Occipital lobe (tissue), 2 donors: Measurements from ENCODE around the gene CDNF. TPM values are rescaled to one million over a fixed set of nuclear protein-coding genes. Genes with fewer than 3 reads are reported as not detected.
A peak's percentile ranks its signal among the peaks of the same experiment; 100 is the strongest.
"Not testable (repeated sequence)": the region's sequence is repeated elsewhere in the genome, so short reads cannot be mapped to it uniquely, and the experiment has no call there.

ENCODE experiments used
- DNase-seq: peaks from one replicate; lab custom pipeline; 2025; lab: John Stamatoyannopoulos, UW
- total RNA-seq: library from RNA; depleted of rRNA; stranded (reverse); fragments of >200 nt; gene quantifications from one replicate; pipeline ENCODE4 v1.2.3, GENCODE V29; 2014

CDNF gene
- total RNA-seq: 1.4 TPM

- DNase-seq: peak; percentile 98
Measured at GRCh38 chr10:14837757-14838581, at the start of gene CDNF, which contains the start of the genes HSPA14 and MSANTD7. Gene CDNF, minus strand, starts transcription at chr10:14838037. Its CDS starts 91 bp downstream, at chr10:14837946. Gene HSPA14, plus strand, starts transcription at chr10:14838306. Its CDS starts 97 bp downstream, at chr10:14838403. Gene MSANTD7, plus strand, starts transcription at chr10:14838306. Its CDS starts 3,979 bp downstream, at chr10:14842285.

- no peak for DNase-seq
Measured at GRCh38 chr10:14884082-14884481, 46.2 kb upstream of the CDNF start.

- no peak for DNase-seq
Measured at GRCh38 chr10:14880229-14880628, 42.4 kb upstream of the CDNF start.

- no peak for DNase-seq
Measured at GRCh38 chr10:14879928-14880193, 42.0 kb upstream of the CDNF start.

GRCh38 chr10:14879124-14879927 is 41.5 kb upstream of the CDNF start:
- no peak for DNase-seq

GRCh38 chr10:14878266-14879123 is 40.7 kb upstream of the CDNF start, which contains the start of gene SUV39H2:
Gene SUV39H2, plus strand, starts transcription at chr10:14878866. Its CDS starts 23 bp downstream, at chr10:14878889.
- DNase-seq: peak; percentile 94

GRCh38 chr10:14876764-14877163 is 38.9 kb upstream of the CDNF start:
- no peak for DNase-seq

- DNase-seq: no peak
Measured at GRCh38 chr10:14875941-14876340, 38.1 kb upstream of the CDNF start.

- DNase-seq: no peak
Measured at GRCh38 chr10:14873090-14873760, 35.4 kb upstream of the CDNF start.

GRCh38 chr10:14864871-14865270 is 27.0 kb upstream of the CDNF start:
- not testable (repeated sequence) for DNase-seq

GRCh38 chr10:14864466-14864865 is 26.6 kb upstream of the CDNF start:
- not testable (repeated sequence) for DNase-seq

- DNase-seq: no peak
Measured at GRCh38 chr10:14860791-14861190, 23.0 kb upstream of the CDNF start.

GRCh38 chr10:14859775-14860174 is 21.9 kb upstream of the CDNF start:
- no peak for DNase-seq

- no peak for DNase-seq
Measured at GRCh38 chr10:14859043-14859442, 21.2 kb upstream of the CDNF start.

GRCh38 chr10:14858338-14858960 is 20.6 kb upstream of the CDNF start:
- no peak for DNase-seq

GRCh38 chr10:14855453-14855852 is 17.6 kb upstream of the CDNF start:
- no peak for DNase-seq

- DNase-seq: no peak
Measured at GRCh38 chr10:14852236-14852635, 14.4 kb upstream of the CDNF start.

- DNase-seq: no peak
Measured at GRCh38 chr10:14844948-14845347, 7.1 kb upstream of the CDNF start.

GRCh38 chr10:14843327-14843988 is 5.6 kb upstream of the CDNF start:
- no peak for DNase-seq

- DNase-seq: no peak
Measured at GRCh38 chr10:14840178-14840577, 2.3 kb upstream of the CDNF start.
